Skeletal muscle satellite cell (primary cell): ENCODE data around the gene GRM8.

Experiments
- H3K27me3 ChIP-seq: 2 replicates; pipeline ENCODE4 v1.7.0; 2013; ENCODE audit warnings: low read length; ENCODE audit not compliant: control insufficient read depth, insufficient read depth
- H3K36me3 ChIP-seq: 2 replicates; pipeline ENCODE4 v1.7.0; 2013; ENCODE audit warnings: mild to moderate bottlenecking, control low read depth, low read length; ENCODE audit not compliant: insufficient read depth
- H3K4me1 ChIP-seq: 2 replicates; pipeline ENCODE4 v1.7.0; 2013; ENCODE audit warnings: low read length; ENCODE audit not compliant: control insufficient read depth, insufficient read depth
- H3K4me2 ChIP-seq: 2 replicates; pipeline ENCODE4 v1.7.0; 2013; ENCODE audit warnings: mild to moderate bottlenecking, low read length
- H3K4me3 ChIP-seq: 2 replicates; pipeline ENCODE4 v1.7.0; 2013; ENCODE audit warnings: low read length
- H3K9ac ChIP-seq: 2 replicates; pipeline ENCODE4 v1.7.0; 2013; ENCODE audit warnings: mild to moderate bottlenecking, low read depth, low read length, moderate library complexity
- H3K9me3 ChIP-seq: replicated peaks from 2 replicates; pipeline ENCODE4 v1.7.0; 2013; ENCODE audit warnings: mild to moderate bottlenecking, control low read depth, low read length

The GRM8 gene

DNA sequence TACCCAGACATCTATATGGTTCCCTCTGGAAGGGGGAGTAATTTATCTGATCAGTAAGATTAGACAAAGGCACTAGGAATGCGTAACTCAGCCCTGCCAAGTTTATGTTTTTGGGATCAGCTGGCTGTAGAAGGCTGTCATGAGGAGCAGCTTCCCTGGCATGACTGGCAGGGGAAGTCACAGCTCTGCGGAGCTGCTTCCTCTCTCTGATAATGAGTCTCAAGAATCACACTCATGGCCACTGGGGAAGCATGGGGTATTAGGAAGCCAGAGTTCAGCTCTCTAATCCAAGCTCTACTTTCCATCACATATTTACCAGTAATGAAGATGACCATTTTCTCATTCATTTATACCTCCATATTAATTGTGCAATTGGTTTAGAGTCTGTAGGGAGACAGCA, 758.9 kb downstream of the GRM8 start:
- no peaks in the 10 kb centered on the region for H3K9me3 ChIP-seq
- H3K4me2 ChIP-seq: no peak overlapping the region

DNA sequence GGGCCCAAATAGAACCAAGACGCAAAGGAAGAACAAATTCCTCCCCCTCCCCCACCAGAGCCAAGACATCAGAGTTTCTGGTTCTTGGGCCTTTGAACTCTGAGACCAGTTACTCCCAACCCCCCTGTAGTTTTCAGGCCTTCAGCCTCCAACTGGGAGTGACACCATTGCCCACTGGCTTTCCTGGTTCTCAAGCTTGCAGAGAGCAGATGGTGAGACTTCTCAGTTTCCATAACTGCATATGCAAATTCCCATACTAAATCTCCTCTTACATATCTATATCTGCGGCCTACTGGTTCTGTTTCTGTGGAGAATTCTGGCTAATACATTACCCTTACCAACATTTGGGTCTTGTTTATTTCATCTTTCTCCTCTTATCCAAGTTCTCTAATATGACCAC, 762.9 kb downstream of the GRM8 start:
- Histone ChIP-seq H3K27me3 (no peaks in the 10 kb centered on the region), H3K36me3 (no peaks in the 10 kb centered on the region), H3K4me3 (no peak overlapping the region), H3K4me1 (no peaks in the 10 kb centered on the region), H3K4me2 (no peak overlapping the region), H3K9me3 (no peaks in the 10 kb centered on the region), H3K9ac (no peak overlapping the region)

More for the DNA sequence above, 758.9 kb downstream of the GRM8 start:
- no peaks in the 10 kb centered on the region for H3K27me3 ChIP-seq
- H3K4me1 ChIP-seq: no peaks in the 10 kb centered on the region
- no peaks in the 10 kb centered on the region for H3K36me3 ChIP-seq
- H3K4me3 ChIP-seq: no peak overlapping the region
- no peak overlapping the region for H3K9ac ChIP-seq

DNA sequence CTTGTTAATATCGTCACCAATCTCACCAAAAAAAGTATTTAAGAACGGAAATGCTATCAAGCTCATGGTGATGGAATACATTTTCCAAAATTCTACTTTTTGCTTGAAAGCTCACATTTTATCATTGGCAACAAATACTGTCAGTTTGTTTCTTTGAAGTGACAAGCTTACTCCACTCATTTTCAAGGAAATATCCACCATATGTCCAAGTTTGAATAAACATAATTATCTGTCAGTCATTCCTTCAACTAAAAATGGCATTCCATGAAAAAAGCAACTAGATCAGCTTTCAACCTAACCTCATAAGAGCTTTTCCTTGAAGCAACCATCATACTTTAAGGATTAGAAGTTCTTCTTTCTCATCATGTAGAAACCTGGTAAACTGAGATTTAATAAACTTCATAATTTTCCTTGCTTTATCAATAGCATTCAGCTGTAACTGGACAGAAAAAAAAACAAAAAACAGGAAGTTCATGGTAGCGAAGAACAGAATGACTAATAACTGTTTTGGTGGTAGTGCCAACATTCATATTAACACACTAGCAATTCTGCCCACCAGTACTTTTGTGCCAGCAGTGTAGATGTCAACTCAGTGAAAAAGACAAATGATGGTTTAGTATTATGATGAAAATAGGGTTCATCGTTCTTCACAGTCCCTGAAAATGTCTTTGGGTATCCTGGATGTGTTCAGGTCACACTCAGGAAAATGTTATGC, 764.9 kb downstream of the GRM8 start:
- H3K4me2 ChIP-seq: no peak overlapping the region
- no peaks in the 10 kb centered on the region for H3K27me3 ChIP-seq
- H3K9ac ChIP-seq: no peak overlapping the region
- H3K4me3 ChIP-seq: no peak overlapping the region
- H3K9me3 ChIP-seq: no peaks in the 10 kb centered on the region
- H3K4me1 ChIP-seq: no peaks in the 10 kb centered on the region
- no peaks in the 10 kb centered on the region for H3K36me3 ChIP-seq

DNA sequence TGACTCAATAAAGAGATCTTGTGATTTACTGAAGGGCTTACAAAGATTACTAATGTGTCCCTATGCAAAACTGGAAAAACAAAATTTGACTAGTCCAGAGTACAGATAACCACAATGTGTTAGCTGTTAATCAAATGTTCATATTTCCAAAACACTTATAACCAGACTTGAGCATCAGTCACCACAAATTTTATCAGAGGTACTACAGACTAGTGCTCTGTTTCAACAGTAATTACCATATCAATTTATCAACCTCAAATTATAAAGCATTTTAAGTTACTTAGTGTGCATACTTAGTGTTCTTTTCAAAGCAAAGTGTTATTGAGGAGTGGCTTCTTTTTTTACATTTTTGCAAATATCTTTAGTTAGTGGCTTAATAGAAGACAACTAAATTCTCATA, 765.9 kb downstream of the GRM8 start:
- H3K9ac ChIP-seq: no peak overlapping the region
- no peaks in the 10 kb centered on the region for H3K27me3 ChIP-seq
- H3K4me2 ChIP-seq: no peak overlapping the region
- no peaks in the 10 kb centered on the region for H3K4me1 ChIP-seq
- no peak overlapping the region for H3K4me3 ChIP-seq
- no peaks in the 10 kb centered on the region for H3K9me3 ChIP-seq
- no peaks in the 10 kb centered on the region for H3K36me3 ChIP-seq

DNA sequence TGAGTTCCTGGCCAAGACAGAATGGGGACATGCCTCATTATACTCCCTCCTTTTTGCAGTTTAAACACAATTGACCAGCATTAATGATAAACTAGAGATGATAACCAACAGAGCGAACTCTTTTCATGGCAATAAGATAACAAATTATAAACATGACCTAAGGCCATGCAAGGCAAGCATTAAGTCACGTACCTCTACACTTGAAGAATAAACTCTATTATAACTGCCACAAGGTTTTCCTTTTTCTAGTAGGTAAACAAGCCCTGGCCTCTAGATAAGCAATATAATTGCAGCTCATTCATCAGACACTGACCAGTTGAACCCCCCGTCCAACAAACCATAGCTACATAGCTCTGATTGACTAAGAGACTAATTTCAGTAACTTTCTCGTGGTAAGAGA, 767.0 kb downstream of the GRM8 start:
- H3K9me3 ChIP-seq: no peaks in the 10 kb centered on the region
- no peak overlapping the region for H3K4me3 ChIP-seq
- no peaks in the 10 kb centered on the region for H3K27me3 ChIP-seq
- no peak overlapping the region for H3K9ac ChIP-seq
- no peaks in the 10 kb centered on the region for H3K4me1 ChIP-seq
- H3K4me2 ChIP-seq: no peak overlapping the region
- no peaks in the 10 kb centered on the region for H3K36me3 ChIP-seq

DNA sequence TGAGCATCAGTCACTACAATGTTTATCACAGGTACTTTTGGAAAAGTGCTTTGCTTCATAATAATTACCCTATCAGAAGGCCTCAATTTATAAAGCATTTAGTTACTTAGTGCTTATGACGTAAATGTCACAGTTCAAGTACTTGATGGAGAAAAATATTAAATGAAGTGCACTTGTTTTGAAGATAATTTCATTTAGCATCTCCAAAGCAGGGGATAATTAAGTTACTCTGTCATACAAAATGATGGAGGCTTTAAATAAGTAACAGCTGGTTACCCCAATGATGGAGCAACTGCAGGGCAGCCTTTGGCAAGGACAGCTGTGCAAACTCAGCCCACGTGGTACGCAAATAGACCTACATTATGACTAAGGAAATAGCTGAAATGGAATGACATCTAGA, 768.8 kb downstream of the GRM8 start:
- Histone ChIP-seq H3K36me3 (no peaks in the 10 kb centered on the region), H3K4me3 (no peak overlapping the region), H3K9me3 (no peaks in the 10 kb centered on the region), H3K4me1 (no peaks in the 10 kb centered on the region), H3K4me2 (no peak overlapping the region), H3K27me3 (no peaks in the 10 kb centered on the region), H3K9ac (no peak overlapping the region)

DNA sequence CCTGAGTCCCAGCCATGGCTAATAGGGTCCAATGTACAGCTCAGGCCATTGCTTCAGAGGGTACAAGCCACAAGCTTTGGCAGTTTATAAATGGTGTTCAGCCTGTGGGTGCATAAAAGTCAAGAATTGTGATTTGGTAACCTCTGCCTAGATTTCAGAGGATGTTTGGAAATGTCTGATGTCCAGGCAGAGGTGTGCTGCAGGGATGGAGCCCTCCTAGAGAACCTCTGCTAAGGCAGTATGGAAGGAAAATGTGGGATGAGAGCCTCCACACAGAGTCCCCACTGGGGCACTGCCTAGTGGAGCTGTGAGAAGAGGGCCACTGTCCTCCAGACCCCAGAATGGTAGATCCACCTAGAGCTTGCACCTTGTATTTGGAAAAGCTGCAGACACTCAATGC, 779.9 kb downstream of the GRM8 start:
- Histone ChIP-seq H3K9me3 (no peaks in the 10 kb centered on the region), H3K27me3 (no peaks in the 10 kb centered on the region), H3K36me3 (no peaks in the 10 kb centered on the region), H3K4me2 (no peak overlapping the region), H3K4me3 (no peak overlapping the region), H3K4me1 (no peaks in the 10 kb centered on the region), H3K9ac (no peak overlapping the region)

DNA sequence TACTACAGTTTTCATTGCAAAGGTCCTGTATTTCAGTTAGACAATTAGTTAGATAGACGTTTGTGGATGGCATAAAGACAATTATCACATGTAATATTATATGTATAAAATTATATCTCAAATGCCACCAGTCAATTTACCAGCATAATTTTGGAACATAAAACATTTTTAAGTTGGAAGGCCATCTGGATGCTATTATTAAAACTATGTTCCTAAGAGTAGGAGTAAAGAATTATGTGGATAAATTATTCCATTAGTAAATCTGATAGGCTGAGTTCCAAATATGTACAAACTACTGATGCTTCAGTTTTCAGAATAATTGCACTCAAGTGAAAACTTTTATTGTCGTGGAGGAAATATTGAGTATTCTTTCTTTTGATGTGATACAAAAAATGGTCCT, 790.3 kb downstream of the GRM8 start:
- Histone ChIP-seq H3K4me1 (no peaks in the 10 kb centered on the region), H3K9ac (no peak overlapping the region), H3K4me2 (no peak overlapping the region), H3K9me3 (no peaks in the 10 kb centered on the region), H3K27me3 (no peaks in the 10 kb centered on the region), H3K4me3 (no peak overlapping the region), H3K36me3 (no peaks in the 10 kb centered on the region)

DNA sequence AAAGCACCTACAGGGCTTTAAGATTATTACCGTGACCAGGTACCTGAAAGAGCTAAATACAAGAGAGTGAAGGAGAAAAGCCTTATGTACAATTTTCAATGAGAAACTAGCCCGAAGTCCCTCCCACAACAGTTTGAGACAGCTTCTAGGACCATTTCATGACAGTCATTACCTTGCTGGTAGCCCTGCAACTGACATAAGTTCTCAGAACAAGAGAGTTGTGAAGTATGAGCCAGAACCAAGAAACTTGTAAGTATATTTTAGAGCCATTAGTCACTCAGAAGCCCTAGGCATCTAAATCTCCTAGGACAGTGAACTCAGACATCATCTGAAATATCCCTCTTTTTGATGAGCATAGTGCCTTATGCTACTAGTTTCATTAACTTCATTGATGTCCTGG, 792.1 kb downstream of the GRM8 start:
- no peak overlapping the region for H3K4me3 ChIP-seq

DNA sequence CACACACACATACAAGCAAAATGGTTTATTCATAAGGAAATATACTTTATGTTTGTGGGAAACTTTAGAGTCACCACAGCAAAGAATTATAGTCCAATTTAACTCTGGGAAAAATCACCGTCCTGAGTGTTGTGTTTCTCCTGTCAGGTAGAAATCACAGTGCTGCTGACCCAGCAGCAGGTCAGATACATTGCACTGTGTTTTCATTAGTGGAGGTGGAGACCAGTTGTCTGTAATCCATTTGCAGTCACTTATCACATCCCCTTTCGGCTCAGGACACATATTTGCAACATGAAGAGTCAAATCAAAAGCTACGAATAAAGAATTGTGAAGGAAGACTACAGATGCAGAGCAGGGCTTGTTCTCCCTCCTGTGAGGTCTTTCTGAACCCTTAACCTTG, 799.6 kb downstream of the GRM8 start:
- Histone ChIP-seq H3K4me1 (no peaks in the 10 kb centered on the region), H3K36me3 (no peaks in the 10 kb centered on the region), H3K9me3 (no peaks in the 10 kb centered on the region), H3K4me3 (no peak overlapping the region), H3K9ac (no peak overlapping the region), H3K4me2 (no peak overlapping the region), H3K27me3 (no peaks in the 10 kb centered on the region)

More for the DNA sequence above, 792.1 kb downstream of the GRM8 start:
- H3K4me2 ChIP-seq: no peak overlapping the region
- no peaks in the 10 kb centered on the region for H3K27me3 ChIP-seq
- no peaks in the 10 kb centered on the region for H3K9me3 ChIP-seq
- no peaks in the 10 kb centered on the region for H3K4me1 ChIP-seq
- H3K9ac ChIP-seq: no peak overlapping the region
- no peaks in the 10 kb centered on the region for H3K36me3 ChIP-seq

DNA sequence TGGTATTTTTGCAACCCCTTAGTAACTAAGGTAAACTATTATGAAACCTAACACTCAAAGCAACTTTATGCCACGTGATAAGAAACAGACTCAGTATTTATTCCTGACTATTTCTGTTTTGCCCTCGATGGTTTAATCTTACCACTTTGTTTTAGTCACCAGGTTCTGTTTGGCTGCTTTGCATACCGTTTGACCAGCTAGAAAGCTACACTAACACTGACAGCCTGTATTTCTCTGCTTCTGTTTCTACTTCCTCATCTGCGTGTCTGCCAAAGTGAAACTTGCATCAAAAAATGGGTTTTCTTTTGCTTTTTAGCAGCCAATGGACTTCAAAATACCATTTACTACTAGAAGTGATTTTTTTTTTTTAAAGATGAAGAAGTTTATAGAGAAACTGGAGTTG, 802.5 kb downstream of the GRM8 start:
- Histone ChIP-seq H3K4me1 (no peaks in the 10 kb centered on the region), H3K9ac (no peak overlapping the region), H3K9me3 (no peaks in the 10 kb centered on the region), H3K4me3 (no peak overlapping the region), H3K36me3 (no peaks in the 10 kb centered on the region), H3K4me2 (no peak overlapping the region), H3K27me3 (no peaks in the 10 kb centered on the region)

DNA sequence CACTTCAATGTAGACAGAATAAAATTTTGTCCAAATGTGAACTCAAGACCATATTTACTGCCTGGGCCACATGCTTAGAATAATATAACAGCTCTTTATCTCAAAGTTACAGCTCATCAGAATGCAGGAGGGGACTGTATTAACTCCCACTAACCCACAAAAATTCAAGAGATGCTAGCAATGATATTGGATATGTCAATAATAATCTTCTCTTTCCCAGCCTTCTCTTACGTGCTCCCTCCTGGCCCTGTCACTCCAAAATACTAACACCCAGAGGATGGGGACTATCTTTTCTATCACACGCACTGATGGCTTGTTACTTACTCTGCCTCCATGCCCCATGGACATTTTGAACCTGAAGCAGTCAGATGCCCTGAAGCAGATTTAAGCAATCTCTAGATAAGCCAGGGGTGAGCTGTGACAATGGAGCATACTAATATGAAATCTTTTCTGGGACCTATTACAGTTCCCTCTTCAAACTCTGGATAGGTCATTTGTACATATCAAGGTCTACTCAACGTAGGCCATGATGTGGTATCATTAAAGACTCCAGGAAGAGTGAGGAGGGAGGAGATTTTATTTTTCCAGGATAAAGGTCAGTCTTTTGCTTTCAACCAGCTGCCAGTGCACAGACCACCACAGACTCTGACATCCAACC, 803.0 kb downstream of the GRM8 start:
- no peaks in the 10 kb centered on the region for H3K4me1 ChIP-seq
- no peak overlapping the region for H3K4me3 ChIP-seq
- no peaks in the 10 kb centered on the region for H3K9me3 ChIP-seq
- H3K9ac ChIP-seq: no peak overlapping the region
- no peak overlapping the region for H3K4me2 ChIP-seq
- no peaks in the 10 kb centered on the region for H3K27me3 ChIP-seq
- H3K36me3 ChIP-seq: no peaks in the 10 kb centered on the region
